HUES64 (cell line): ENCODE measurements around the gene SPCS2.

Experiments used
- H3K27ac ChIP-seq: 2 replicates; pipeline ENCODE4 v1.7.0; 2013; ENCODE audit warnings: low read depth, low read length, inconsistent platforms
- H3K27me3 ChIP-seq: 2 replicates; pipeline ENCODE4 v1.6.1; 2013; ENCODE audit warnings: mild to moderate bottlenecking, low read length; ENCODE audit not compliant: insufficient read depth
- H3K36me3 ChIP-seq: 2 replicates; pipeline ENCODE4 v1.6.1; 2013; ENCODE audit warnings: mild to moderate bottlenecking, low read length; ENCODE audit not compliant: insufficient read depth
- H3K4me1 ChIP-seq: 2 replicates; pipeline ENCODE4 v1.6.1; 2013; ENCODE audit warnings: mild to moderate bottlenecking, low read length, moderate library complexity; ENCODE audit not compliant: insufficient read depth
- H3K4me3 ChIP-seq: 2 replicates; pipeline ENCODE4 v1.5.1; 2013; ENCODE audit warnings: mild to moderate bottlenecking, low read length, moderate library complexity
- H3K9ac ChIP-seq: 2 replicates; pipeline ENCODE4 v1.6.1; 2013; ENCODE audit warnings: mild to moderate bottlenecking, low read depth, low read length
- H3K9me3 ChIP-seq: 2 replicates; pipeline ENCODE4 v1.6.1; 2013; ENCODE audit warnings: low read depth, low read length; ENCODE audit not compliant: insufficient read depth
- whole genome bisulfite sequencing: fragments of 150-250, 120-280 bp; methylation state at CpG from one replicate; pipeline ENCODE4 v1.1.7; 2013; ENCODE audit warnings: missing lambda C conversion rate; 5-methylcytosine and 5-hydroxymethylcytosine counted together

The SPCS2 gene

DNA sequence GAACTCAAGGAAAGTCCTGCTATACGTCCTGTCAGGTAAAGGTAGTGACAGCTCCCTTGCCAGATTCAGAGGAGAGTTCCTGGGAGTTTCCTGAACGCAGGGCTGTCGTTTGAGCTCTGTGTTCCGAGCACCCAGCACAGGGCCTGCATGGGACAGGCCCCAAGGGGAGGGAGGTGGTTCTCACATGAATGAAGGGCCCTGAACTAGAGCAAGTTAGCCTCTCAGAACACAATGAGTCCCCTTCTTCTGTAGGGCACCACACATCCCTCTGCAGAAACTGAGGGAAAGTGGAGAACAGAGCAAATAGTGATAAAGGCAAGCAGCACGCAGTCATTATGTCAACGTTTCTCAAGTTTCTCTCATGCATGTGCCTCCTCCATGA, 75.0 kb downstream of the SPCS2 start:
- no peak overlapping the region for H3K9ac ChIP-seq
- H3K36me3 ChIP-seq: no peaks in the 10 kb centered on the region
- H3K27me3 ChIP-seq: no peaks in the 10 kb centered on the region
- 93% methylated on average over 6 of the region's 6 CpGs for WGBS
- no peak overlapping the region for H3K4me3 ChIP-seq
- H3K4me1 ChIP-seq: no peaks in the 10 kb centered on the region
- peaks cover 5% of the 10 kb centered on the region for H3K9me3 ChIP-seq
- no peak overlapping the region for H3K27ac ChIP-seq

DNA sequence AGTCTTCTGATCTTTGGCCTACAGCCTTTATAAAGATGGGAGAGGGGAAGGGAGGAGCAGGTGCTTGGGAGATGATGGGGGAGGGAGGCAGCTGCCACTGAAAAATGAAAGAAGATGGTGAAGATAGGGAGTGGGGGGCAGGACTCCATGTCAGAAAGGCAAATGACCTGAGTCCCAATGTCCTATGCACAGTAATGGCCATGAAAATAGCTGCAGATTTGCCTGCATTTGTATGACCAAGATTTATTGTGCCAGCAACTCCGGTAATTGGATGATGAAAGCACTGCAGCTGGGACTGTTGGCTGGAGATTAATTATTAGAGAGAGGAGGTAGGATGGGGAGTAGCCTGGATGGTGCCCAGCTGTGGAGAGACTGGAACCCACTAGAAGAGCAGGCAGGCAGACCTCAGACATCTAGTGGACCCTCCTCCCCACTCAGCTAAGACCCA, 75.7 kb downstream of the SPCS2 start:
- Histone ChIP-seq H3K36me3 (no peaks in the 10 kb centered on the region), H3K9me3 (no peaks in the 10 kb centered on the region; the same call in 1 of the 2 replicates), H3K9ac (no peak overlapping the region), H3K27me3 (no peaks in the 10 kb centered on the region), H3K27ac (no peak overlapping the region), H3K4me1 (no peaks in the 10 kb centered on the region), H3K4me3 (no peak overlapping the region)
- whole genome bisulfite sequencing: 93% methylated on average over 1 of the region's 1 CpG

DNA sequence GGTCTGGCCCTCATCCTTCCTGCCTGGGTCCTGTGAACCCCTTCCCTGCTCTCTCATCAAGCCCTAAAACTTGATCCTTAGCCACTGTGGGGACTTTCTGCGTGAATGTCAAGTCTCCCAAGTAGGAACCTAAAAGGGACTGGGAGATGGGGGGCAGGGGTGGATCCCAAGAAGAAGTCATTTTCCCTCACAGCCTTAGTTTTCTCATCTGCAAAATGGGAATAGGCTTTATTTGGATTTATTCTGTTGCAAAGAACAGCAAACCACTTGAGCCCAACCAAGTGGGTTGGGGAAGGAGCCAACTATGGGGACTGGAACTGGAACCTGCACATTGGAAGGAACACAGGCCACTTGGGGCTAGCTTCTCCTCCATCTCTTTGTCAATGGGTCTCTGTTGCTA, 76.5 kb downstream of the SPCS2 start:
- Histone ChIP-seq H3K9me3 (no peaks in the 10 kb centered on the region), H3K27me3 (no peaks in the 10 kb centered on the region), H3K9ac (no peak overlapping the region), H3K27ac (no peak overlapping the region), H3K36me3 (no peaks in the 10 kb centered on the region), H3K4me3 (no peak overlapping the region), H3K4me1 (no peaks in the 10 kb centered on the region)
- 100% methylated on average over 1 of the region's 1 CpG for WGBS

DNA sequence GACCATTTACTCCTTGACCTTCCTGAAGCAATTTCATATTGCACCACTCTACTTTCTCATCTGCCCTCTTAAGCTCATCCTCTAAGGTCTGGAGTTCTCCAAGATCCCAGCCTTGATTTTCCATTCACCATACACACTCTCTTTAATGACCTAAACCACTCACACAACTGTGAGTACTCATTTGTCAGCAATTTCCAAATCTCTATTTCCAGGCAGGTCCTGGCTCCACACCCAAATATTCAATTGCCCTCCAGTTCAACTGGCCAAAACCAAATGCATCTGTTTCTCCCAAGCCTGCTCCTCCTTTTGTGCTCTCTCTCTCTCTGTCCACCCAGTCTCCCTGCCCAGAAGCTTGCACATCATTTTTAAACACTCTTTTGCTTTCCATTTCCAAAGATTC, 79.3 kb downstream of the SPCS2 start:
- H3K9me3 ChIP-seq: no peaks in the 10 kb centered on the region
- H3K4me3 ChIP-seq: no peak overlapping the region
- H3K27me3 ChIP-seq: no peaks in the 10 kb centered on the region
- H3K4me1 ChIP-seq: no peaks in the 10 kb centered on the region
- no peaks in the 10 kb centered on the region for H3K36me3 ChIP-seq
- no peak overlapping the region for H3K27ac ChIP-seq
- H3K9ac ChIP-seq: no peak overlapping the region
